ENCODE data around the gene SSUH2.
"Not testable (repeated sequence)": the region's sequence is repeated elsewhere in the genome, so short reads cannot be mapped to it uniquely, and the experiment has no call there.

SSUH2 gene

DNA sequence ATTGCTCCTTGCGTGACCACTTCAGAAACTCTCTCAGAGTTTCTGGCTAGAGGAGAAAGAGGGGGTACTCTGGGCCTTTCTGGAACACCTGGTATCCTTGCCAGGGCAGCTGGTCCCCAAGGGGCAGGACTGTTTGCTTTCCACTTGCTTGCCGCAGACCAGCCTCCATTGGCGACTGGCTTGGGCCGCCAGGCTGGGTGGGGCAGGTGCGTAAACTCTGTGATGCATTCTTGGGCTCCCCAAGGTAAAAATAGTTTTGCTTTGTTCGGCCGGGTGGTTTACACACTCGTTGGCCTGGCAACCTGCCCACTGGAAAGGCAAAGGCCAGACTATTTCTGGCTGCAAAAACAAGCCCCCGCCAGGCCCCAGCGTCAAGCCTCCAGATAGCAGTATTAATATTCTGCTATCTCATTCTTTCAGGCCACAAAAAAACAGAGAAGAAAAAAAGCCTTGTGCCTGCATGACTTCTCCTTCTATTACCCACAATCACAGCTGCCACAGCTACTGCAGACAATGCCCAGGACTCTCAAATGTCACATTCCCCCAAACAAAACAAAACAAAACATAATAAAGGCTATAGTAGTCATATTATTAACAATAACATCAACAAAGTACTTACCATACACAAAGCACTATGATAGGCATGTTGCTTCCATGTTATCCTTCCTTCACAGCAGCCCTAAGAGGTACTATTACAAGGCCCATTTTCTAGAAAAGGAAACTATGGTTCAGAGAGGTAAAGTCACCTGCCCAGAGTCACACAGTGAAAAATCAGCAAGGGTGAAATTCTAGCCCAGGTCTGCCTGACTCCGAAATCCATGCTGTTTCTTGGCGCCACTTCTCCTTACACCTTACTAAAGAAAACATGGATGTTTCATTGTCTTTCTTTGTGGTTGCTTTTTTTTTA is 14.0 kb upstream of the SSUH2 start:
- no peak for DNase-seq (ENCODE audit: low spot score)

GRCh38 chr3:8657804-8658305 is 13.3 kb upstream of the SSUH2 start:
- DNase-seq (ENCODE audit: low spot score), result no peak

DNA sequence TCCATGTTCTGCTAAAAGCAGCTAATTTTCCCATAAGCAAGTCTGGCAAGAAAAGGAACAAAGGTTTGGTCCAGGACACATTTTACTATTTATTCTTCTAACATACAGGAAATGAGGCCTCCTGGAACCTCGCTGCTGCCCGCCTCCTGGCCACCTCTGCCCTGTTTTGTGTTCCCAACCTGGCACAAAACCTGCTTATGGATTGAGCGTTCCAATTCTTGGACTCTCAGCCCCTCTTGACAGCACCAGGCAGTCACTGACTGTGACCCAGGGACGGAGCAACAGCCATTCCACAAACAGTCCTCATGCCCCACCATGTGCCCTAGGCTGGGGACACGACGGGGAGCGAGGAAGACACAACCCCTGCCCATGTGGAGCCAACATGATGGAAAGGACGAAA is 11.6 kb upstream of the SSUH2 start:
- no peak for DNase-seq (ENCODE audit: low spot score)

GRCh38 chr3:8655387-8655835 is 10.8 kb upstream of the SSUH2 start:
- no peak for DNase-seq (ENCODE audit: low spot score)

- DNase-seq (ENCODE audit: low spot score), result not testable (repeated sequence)
Observed at GRCh38 chr3:8654572-8655329, 10.2 kb upstream of the SSUH2 start.

GRCh38 chr3:8653800-8654408 is 9.3 kb upstream of the SSUH2 start:
- DNase-seq (ENCODE audit: low spot score), result no peak

DNA sequence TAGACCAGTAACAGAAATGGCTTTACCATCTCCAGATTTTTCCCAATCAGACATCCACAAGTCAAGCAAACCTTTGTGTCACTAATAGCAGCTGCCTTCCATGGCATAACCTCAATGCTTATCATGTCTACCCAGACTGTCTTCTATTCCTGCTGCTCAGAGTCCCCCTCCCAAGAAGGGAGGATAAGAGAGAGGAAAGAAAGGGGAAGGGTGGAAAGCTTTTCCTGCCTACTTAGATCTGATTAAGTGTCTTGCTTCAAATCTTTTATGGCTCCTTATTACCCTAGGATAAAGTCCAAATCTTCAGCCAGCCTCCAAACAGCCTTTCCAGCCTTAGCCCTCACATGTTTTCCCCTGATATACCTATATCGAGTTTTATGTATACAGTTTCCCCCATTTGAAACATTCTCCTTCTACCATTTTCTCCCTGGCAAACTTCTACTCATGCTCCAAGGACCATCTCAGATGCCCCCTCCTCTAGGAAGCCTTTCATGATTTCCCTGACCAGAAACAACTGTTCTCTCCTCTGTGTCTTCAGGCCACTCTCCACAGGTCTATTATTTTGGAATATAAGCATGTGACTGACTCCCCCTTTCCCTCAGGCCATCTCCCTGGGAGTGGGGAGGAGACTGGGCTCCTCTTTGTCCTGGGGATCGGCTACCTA is 7.9 kb upstream of the SSUH2 start:
- DNase-seq (ENCODE audit: low spot score), result no peak

- DNase-seq (ENCODE audit: low spot score), result no peak
Observed at GRCh38 chr3:8651418-8652323, 7.1 kb upstream of the SSUH2 start.

- no peak for DNase-seq (ENCODE audit: low spot score)
Observed at GRCh38 chr3:8650583-8651416, 6.2 kb upstream of the SSUH2 start.

GRCh38 chr3:8649757-8650156 is 5.2 kb upstream of the SSUH2 start:
- no peak for DNase-seq (ENCODE audit: low spot score)

DNA sequence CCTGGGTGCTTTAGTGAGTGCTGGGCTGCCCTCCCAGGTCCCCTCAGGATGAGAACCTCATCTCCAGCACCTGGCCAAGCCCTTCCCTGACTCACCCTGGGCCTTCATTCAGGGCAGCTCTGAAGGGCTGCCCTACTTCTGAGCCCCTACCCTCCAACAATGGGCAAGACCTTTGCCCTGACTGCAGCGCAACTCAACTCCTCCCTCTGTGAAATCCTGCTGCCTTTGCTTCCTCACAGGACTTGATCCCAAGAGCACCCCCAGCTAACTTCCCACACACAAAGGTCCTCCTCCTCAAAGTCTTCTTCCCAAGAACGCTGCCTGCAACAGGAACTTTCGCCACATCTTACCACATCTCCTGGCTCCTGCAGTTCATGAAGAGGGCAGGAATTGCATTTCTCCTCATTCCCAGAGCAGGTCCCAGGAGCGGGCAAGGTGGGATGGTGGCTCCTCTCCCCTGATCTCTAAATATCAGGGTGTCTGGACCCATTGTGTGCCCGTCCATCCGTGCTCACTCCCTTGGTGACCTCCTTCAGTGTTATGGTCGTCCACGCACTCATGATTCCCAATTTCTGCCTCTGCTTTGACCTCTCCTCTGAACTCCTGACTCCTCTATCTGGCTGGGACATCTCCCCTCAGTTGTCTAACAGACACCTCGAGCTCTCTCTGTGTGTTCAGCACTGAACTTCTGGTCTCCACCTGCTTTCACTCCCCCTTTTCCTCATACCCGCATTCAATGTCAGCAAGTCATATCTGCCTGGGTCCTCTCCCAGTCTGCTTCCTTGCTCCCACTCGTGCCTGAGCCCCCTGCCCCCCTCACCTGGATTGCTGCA is 4.5 kb upstream of the SSUH2 start:
- DNase-seq (ENCODE audit: low spot score), result no peak

DNA sequence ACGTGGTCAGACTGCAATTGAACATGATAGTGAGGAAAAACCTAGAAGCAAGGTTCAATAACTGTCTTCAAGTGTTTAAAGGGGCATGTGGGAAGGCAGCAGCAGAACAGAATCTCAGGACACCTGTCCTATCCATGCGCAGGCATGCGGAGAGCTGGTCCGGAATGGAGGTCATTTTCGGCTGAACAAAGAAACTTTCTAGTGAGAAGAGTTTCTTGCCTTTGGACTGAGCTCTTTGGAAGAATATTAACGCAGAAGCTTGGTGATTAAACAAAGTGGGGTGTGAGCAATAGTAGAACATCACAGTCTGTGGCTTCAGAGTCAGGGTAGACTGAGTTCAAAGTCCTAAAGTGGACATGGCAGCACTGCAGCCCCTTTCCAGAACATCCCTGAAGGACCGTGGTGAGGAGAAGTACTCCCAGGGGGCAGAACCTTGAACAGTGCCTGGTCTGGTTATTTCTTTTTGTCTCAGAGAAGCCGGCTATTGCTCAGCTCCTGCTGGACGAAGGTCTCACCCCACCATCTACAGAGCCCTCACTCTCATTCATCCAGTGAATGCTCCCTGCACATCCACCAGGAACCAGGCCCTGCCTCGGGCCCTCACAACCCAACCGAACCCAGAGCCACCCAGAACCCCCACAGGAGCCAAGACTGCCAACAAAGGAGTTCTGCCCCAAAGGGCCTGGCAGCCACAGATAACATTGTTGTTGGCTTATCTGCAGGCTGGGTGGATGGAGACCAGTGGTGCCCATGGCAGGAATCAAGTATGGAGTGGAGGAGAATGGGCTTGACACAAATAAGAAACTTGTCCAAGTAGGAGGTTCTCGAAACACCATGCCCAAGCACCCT is 2.8 kb upstream of the SSUH2 start:
- no peak for DNase-seq (ENCODE audit: low spot score)

GRCh38 chr3:8646313-8646938 is 1.8 kb upstream of the SSUH2 start:
- DNase-seq (ENCODE audit: low spot score), result no peak

DNA sequence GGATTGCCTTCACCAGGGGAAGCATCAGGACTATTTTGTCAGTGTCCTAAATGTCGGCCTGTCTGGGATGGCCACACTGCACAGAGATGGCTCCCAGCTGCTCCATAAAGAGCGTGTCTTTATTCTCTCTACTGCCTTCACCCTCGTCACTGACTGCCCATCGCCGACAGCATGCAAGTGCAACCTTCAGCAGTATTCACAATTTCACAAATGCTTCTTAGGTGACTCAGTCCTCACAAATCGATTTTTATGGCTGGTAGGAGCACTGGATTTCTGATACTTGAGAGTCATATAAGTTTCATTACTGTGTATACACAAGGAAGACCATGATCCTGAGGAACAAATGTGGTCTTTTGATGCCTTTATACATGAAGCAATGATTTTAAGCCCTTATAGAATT is 1.1 kb upstream of the SSUH2 start:
- no peak for DNase-seq (ENCODE audit: low spot score)

- no peak for DNase-seq (ENCODE audit: low spot score)
Observed at GRCh38 chr3:8643693-8644365, 769 bp downstream of the SSUH2 start.

- DNase-seq (ENCODE audit: low spot score), result no peak
Observed at GRCh38 chr3:8642001-8642400, 2.6 kb downstream of the SSUH2 start.

DNA sequence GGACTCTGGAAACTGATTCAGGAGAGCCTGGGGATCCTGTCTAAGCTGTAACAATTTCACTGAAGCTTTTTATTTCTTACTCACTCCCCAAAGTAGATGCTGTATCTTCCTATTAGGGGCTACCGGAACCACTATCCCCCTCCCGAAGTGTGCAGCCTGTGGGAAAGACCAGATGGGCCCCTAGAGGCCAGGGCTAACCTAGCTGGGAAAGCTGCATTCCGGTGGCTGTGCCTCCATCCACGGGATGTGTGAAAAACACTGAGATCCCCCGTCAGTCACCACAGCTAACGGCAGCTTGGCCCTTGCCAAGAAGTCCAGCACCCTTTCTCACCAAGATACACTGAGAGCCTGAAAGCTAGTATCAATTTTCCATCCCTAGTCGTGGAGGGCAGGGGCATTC is 3.1 kb downstream of the SSUH2 start:
- DNase-seq (ENCODE audit: low spot score), result no peak
